SKM-1 (cell line): ENCODE measurements around the gene GIT2.
A peak's percentile ranks its signal among the peaks of the same experiment; 100 is the strongest.
"Not testable (repeated sequence)": the region's sequence is repeated elsewhere in the genome, so short reads cannot be mapped to it uniquely, and the experiment has no call there.

Experiments
- DNase-seq: peaks from one replicate; lab custom pipeline; 2025; ENCODE audit not compliant: unreplicated experiment; lab: John Stamatoyannopoulos, UW

GIT2 gene

GRCh38 chr12:109894939-109895338, 101.2 kb downstream of the GIT2 start:
- no peak for DNase-seq

GRCh38 chr12:109893261-109893995, 102.7 kb downstream of the GIT2 start:
- DNase-seq = no peak

DNA sequence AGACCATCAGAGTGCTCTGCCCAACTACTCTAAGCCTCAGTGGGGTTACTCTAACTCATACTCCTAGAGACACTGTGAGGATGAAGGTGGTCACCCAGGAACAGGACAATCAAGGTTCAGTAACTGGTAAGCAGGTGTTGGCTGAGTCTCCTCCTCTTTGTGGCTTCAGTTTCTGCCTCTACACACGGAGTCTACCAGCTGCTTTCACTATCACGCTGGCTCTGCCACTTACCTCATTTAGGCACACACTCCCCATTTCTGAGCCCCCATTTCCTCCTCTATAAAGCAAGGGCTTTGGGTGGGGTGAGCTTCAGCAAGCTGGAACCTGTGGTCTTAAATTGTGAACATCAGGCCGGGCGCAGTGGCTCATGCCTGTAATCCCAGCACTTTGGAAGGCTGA, 103.4 kb downstream of the GIT2 start:
- DNase-seq = no peak

DNA sequence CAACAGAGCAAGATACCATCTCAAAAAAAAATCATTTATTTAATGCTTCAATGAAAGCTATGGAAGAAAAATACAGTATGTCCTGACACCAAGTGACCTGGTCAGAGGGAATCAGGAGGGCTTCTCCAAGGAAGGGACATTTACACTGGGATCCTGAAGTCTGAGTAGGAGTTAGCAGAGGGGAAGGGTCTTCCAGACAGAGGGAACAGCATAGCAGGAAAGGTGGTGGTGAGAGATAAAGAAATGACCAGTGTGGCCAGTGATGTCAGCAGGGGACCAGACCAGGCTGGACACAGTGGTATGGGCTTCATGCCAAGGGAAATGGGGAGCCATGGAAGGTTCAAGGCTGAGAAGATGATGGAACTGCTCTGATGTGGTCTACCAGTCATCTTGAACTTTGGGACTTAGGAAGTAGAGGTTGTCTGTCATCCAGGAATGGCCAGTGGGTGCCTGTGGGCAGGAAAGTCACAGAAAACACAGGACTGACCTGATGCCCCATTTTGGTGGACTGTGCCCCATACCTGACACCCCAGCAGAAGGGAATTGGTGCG, 103.9 kb downstream of the GIT2 start:
- no peak for DNase-seq

GRCh38 chr12:109891731-109892130, 104.4 kb downstream of the GIT2 start:
- not testable (repeated sequence) for DNase-seq

DNA sequence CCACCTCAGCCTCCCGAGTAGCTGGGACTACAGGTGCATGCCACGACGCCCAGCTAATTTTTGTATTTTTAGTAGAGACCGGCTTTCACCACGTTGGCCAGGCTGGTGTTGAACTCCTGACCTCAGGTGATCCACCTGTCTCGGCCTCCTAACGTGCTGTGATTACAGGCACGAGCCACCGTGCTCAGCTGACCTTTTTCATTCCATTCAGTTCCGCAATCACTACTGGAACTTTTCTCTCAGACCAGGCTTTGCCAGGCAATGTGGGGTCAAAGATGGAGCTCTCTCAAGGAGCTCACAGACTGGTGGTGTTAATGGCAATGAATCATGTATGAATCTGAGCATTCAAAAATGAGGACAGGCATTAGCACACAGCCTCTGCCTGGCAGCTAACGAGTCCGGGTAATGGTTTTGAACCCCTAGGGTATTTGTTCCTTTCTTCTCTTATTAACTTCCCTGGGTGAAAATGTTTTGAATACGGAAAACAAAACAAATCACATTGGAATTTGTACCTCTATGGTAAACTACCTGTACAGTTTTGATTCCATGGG, 105.5 kb downstream of the GIT2 start:
- no peak for DNase-seq

GRCh38 chr12:109888179-109889020, 107.8 kb downstream of the GIT2 start:
- DNase-seq = no peak

GRCh38 chr12:109885616-109886015, 110.6 kb downstream of the GIT2 start:
- no peak for DNase-seq

DNA sequence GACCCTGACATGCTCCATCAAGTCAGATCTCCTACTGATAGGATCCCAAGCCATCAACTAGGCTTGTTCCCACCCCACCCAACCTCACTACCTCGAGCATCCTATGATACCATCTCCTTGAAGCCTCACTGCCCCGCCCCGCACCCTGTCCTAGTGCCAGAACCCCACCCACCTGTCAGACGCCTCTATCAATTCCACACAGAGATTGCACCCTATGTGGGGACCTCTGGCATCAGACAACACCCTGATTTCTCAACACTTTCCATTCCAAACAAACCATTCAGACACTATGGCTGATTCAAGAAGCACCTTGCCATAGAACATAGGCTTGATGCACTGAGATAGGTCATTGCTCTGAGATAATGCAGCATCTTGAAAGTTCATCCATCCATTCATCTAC, 112.7 kb downstream of the GIT2 start:
- no peak for DNase-seq

DNA sequence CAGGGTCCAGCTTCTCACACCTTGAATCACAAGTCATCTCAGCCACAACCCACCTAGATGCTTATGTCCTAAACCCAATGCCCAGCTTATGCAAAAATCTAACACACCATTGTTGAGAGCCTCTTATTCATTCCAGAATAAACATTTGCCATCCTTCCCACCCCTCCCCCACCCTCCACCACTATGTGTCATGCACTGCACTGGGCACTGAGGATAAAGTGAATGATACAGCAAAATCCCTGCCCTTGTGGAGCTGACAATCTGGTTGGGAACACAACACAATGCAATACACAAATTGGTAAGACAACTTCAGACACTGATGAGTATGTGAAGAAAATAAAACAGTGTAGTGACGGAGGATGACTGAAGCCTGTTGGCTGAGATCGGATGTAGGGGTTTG, 114.4 kb downstream of the GIT2 start:
- no peak for DNase-seq

DNA sequence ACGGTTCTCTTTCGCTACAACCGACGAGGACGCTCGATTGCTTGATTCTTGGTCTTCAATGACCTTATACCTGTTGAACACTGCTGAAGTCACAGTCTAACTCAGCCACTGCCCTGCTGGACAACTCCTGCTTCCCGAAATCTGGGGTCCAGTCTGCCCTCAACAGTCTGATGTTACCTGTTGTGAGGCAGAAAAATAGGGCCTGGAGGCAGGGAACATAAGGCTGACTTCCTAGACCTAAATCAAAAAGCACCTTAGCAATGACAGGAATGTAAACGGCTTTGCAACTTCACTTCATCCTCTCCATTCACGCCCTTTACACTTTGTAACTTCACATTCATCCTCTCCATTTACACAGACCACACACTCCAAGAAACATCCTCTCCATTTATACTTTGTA, 115.2 kb downstream of the GIT2 start:
- no peak for DNase-seq

DNA sequence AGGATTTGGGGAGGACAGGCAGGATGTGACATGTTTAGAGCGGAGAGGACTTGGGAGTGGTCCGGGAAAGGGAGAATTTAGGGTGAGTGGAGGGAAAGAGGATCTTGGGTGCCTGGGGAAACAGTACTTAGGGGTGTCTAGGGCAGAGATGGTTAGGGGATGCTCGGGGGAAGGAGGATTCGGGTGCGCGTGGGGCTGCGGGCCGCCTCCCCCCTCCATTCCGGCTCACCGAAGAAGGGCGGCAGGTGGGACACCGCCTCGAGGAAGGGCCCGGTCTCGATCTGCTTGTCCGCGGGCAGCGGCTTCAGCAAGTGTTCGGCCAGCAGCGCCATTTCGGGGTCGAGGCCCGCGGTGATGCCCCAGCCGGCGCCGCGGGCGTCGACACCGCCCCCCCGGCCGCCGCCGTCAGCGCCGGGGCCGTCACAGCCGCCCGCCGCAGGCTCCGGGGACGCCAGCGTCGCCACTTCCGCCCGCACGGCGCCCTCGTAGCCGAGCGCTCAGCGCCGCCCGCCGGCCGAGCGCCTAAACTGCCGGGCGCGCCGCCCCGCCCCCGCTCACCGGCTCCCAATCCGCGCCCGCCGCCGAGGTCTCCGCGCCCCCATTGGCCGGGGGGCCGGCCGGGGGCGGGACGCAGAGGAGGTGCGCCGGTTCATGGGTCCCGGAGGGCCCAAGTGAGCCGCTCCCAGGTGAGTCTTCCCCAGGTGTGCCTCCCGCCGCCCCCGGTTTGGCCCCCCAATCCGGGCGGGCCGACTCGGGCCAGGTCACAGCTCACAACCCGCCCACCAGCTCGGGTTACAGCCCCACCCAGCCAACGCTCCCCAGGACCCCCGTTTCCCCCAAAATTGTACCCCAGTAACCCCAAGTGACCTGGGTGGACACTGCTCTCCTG, 115.9 kb downstream of the GIT2 start, which contains the start of gene GLTP:
Gene GLTP, minus strand, starts transcription at position 499 of the 889 bp plus-strand sequence. Its CDS starts 167 bp downstream, at position 332.
- peak; percentile 21 for DNase-seq
